ENCODE measurements around the gene SAMHD1.

SAMHD1 gene

GRCh38 chr20:36924167-36925045 lies 27.1 kb downstream of the SAMHD1 start:
- Mint-ChIP-seq H3K27ac (no peak overlapping the region), H3K9me3 (no peaks in the 10 kb centered on the region), H3K27me3 (ENCODE audit: low read depth) (no peaks in the 10 kb centered on the region), H3K36me3 (ENCODE audit: low read depth) (peaks cover 3% of the 10 kb centered on the region), H3K4me3 (no peak overlapping the region), H3K4me1 (no peaks in the 10 kb centered on the region)
- no peak for TF ChIP-seq CTCF (IDR thresholded peaks at IDR 0.05; ENCODE audit: unreplicated experiment in 3 of 3)

- H3K4me3 Mint-ChIP-seq: no peak overlapping the region
- no peaks in the 10 kb centered on the region for H3K9me3 Mint-ChIP-seq
- TF ChIP-seq CTCF (IDR thresholded peaks at IDR 0.05; ENCODE audit: unreplicated experiment in 3 of 3): no peak
- H3K4me1 Mint-ChIP-seq: no peaks in the 10 kb centered on the region
- no peak overlapping the region for H3K27ac Mint-ChIP-seq
- no peaks in the 10 kb centered on the region for H3K36me3 Mint-ChIP-seq (ENCODE audit: low read depth)
- no peaks in the 10 kb centered on the region for H3K27me3 Mint-ChIP-seq (ENCODE audit: low read depth)
Observed at GRCh38 chr20:36920334-36920730, 31.2 kb downstream of the SAMHD1 start.

DNA sequence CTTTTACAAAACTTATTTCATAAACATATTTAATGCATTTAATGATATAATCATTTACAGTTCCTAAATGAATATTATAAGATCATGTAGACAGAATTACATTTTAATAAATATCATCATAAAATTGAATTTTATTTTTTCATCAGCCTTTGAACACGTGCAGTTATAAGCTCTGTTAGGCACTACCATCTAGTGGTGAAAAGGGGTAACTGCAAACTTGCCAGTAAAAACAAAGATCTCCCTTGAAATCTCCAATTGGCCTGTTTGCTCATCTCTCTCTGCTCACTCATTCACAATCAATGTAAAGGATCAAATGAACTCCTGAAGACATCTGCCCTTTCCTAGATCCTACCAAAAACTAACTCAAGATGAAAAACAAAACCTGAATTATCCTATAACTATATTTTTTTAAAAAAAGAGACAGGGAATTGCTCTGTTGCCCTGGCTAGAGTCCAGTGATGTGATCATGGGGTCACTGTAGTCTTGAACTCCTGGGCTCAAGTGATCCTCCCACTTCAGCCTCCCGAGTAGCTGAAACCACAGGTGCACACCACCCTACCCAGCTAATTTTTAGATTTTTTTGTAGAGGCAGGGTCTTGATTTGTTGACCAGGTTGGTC lies 31.7 kb downstream of the SAMHD1 start:
- H3K27ac Mint-ChIP-seq: no peak overlapping the region
- no peaks in the 10 kb centered on the region for H3K27me3 Mint-ChIP-seq (ENCODE audit: low read depth)
- no peak overlapping the region for H3K4me3 Mint-ChIP-seq
- no peaks in the 10 kb centered on the region for H3K9me3 Mint-ChIP-seq
- H3K36me3 Mint-ChIP-seq (ENCODE audit: low read depth): no peaks in the 10 kb centered on the region
- H3K4me1 Mint-ChIP-seq: no peaks in the 10 kb centered on the region
- TF ChIP-seq CTCF (IDR thresholded peaks at IDR 0.05; ENCODE audit: unreplicated experiment in 3 of 3): peak; percentile 75 to 94 (median 93)

- H3K4me3 Mint-ChIP-seq: no peak overlapping the region
- no peak overlapping the region for H3K27ac Mint-ChIP-seq
- no peaks in the 10 kb centered on the region for H3K27me3 Mint-ChIP-seq (ENCODE audit: low read depth)
- H3K9me3 Mint-ChIP-seq: no peaks in the 10 kb centered on the region
- TF ChIP-seq CTCF (IDR thresholded peaks at IDR 0.05; ENCODE audit: unreplicated experiment in 3 of 3): no peak
- H3K36me3 Mint-ChIP-seq (ENCODE audit: low read depth): no peaks in the 10 kb centered on the region
- no peaks in the 10 kb centered on the region for H3K4me1 Mint-ChIP-seq
Observed at GRCh38 chr20:36917943-36918342, 33.6 kb downstream of the SAMHD1 start.

DNA sequence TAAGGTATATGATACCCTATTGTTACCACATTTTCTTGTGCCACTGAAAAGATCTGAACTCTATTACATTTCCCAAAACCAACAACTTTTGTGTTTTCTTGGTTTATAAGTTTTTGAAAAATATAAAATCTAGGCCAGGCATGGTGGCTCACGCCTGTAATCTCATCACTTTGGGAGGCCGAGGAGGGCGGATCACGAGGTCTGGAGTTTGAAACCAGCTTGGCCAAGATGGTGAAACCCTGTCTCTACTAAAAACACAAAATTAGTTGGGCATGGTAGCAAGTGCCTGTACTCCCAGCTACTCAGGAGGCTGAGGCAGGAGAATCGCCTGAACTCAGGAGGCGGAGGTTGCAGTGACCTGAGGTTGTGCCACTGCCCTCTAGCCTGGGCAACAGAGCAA lies 34.3 kb downstream of the SAMHD1 start:
- Mint-ChIP-seq H3K36me3 (ENCODE audit: low read depth) (no peaks in the 10 kb centered on the region), H3K9me3 (no peaks in the 10 kb centered on the region), H3K4me3 (no peak overlapping the region), H3K27me3 (ENCODE audit: low read depth) (no peaks in the 10 kb centered on the region), H3K4me1 (no peaks in the 10 kb centered on the region), H3K27ac (no peak overlapping the region)
- TF ChIP-seq CTCF (IDR thresholded peaks at IDR 0.05; ENCODE audit: unreplicated experiment in 3 of 3): no peak

Measured in nephron (organoid).